Stomach (tissue), 4 donors: Measurements from ENCODE around the gene BCOR.

ENCODE experiments used
- CTCF ChIP-seq, 7 experiments: fragments of 450-650 bp in 4 of 7; fragments of 200-600 bp in 3 of 7; sonication (generic) in 3 of 7; IDR thresholded peaks; one replicate each; pipeline ENCODE4 v1.5.1; 2016 to 2019; ENCODE audit warnings: antibody characterized with exemption in 7 of 7, control low read depth in 2 of 7, mild to moderate bottlenecking in 1 of 7
- EP300 ChIP-seq: sonication (generic); formaldehyde crosslinking; IDR thresholded peaks from one replicate; pipeline ENCODE4 v1.6.1; 2017; ENCODE audit warnings: antibody characterized with exemption

- TF ChIP-seq CTCF (IDR thresholded peaks at IDR 0.05): no peak
- TF ChIP-seq EP300: no peak
Measured at GRCh38 chrX:40072246-40072645, 25.5 kb downstream of the BCOR start.
